Central memory CD4-positive, alpha-beta T cell (primary cell): ENCODE results near the gene ACTG2.
A peak's percentile ranks its signal among the peaks of the same experiment; 100 is the strongest.
"Not testable (repeated sequence)": the region's sequence is repeated elsewhere in the genome, so short reads cannot be mapped to it uniquely, and the experiment has no call there.

Experiments used
- DNase-seq: peaks from one replicate; pipeline ENCODE4 v3.0.0; 2022

ACTG2 gene

DNA sequence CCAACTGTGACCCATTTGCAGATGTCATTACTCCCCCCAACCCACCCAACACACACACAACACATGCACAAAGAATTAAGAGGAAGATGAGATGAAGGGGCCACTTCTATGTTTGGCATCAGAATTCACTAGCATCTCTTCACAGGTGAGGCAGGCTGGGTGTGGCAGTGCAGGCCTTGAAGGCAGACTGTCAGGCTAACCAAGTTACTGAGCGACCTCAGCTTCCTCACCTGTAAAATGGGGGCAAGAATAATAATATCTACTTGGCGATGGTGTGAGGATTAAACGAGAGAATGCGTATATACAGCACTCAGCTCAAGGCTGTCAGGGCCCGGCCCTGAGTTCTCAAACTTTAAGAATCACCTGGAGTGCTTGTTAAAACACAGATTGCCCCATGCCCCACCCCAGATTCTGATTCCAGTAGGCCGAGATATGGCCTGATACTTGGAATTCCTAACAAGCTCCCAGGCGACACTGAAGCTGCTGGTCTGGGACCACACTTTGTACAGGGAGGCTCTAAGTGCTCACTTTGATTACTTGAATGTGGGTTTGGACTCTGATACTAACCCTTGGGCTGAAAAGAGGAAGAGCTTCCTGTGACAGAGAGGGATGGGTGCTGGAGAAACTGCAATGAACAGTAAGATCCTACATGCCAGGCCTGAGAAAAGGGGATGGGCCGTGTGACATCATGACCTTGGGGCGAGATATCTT, 1.1 kb downstream of the ACTG2 start:
- DNase-seq = no peak

DNA sequence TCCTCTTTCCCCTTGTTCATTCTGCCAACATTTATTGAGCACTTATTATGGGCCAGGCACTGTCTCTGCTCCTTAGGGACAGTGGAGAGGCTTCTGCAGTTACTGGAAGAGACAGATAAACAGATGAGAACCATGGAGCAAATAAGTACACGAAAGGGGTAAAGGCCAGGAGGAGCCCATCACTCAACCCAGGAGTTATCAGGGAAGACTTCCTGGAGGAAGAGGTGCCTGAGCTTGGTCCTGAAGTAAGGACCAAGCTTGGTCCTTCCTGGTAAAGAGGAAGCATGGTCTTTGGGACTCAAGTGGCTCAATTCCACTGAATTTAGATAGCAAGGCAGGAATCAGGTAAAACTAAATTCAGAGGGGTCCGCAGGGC, 1.7 kb downstream of the ACTG2 start:
- DNase-seq = no peak

DNA sequence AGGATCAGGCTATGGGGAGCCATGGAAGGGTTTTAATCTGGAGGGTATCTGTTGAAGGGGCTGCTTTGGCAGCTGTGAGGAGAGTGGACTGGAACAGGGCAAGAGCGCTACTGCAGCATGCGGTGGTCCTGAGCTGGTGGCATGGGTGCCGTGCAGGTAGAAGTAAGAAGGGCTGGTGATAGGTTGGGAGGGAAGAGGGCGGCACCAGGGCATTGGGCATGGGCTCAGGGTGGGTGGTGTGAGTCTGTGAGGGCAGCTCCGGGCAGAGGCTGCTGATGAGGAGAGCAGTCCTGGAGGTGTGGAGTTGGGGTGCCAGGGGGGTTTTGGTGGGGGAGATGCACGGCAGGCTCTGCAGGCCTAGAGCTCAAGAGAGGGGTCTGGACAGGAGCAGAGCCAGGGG, 2.1 kb downstream of the ACTG2 start:
- DNase-seq = no peak

GRCh38 chr2:73895473-73895872, 2.7 kb downstream of the ACTG2 start:
- no peak for DNase-seq

- DNase-seq = no peak
Measured at GRCh38 chr2:73896362-73897239, 3.8 kb downstream of the ACTG2 start.

DNA sequence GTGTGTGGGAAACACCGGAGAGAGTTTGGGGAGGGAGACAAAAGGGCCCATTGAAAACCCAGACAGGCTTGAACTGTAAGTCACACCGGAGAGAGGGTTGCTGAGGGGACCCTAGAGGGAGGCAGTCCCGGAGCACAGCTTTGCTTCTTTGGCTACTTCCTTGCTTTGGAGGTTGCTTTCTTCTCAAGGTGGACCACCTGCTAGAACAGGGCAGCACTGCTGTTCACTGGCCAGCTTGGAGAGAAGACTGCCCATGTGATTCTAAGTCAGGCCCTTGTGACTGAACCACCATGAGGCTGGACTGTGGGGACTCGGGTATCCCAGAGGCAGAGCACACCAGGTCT, 4.4 kb downstream of the ACTG2 start:
- no peak for DNase-seq

GRCh38 chr2:73897934-73898333, 5.1 kb downstream of the ACTG2 start:
- DNase-seq = no peak

DNA sequence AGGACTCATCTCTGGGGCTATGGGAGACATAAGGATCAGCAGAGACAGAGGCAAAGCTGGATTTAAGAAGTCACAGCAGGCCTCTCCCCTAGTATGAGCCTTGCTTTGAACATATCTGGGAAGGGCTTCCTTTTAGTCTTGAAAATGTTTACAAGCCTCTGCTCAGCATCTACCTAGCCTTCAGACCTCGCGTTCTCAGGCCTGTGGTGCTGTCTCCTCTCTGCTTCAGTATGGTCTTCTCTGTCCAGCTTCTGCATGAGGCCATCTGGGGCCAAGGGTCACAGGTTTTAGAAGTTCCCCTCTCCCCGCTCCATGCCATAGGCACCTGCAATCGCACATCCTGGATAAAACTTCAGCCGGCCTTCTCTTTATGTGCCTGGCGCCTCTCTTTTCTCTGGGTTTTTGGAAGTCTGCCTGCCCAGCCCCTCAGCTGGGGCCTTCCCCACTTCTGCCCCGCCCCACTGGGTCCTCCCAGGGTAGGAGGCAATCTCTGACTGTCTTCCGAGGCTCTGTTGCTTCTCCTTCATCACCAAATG, 7.1 kb downstream of the ACTG2 start:
- no peak for DNase-seq

- DNase-seq = no peak
Measured at GRCh38 chr2:73901143-73901542, 8.3 kb downstream of the ACTG2 start.

DNA sequence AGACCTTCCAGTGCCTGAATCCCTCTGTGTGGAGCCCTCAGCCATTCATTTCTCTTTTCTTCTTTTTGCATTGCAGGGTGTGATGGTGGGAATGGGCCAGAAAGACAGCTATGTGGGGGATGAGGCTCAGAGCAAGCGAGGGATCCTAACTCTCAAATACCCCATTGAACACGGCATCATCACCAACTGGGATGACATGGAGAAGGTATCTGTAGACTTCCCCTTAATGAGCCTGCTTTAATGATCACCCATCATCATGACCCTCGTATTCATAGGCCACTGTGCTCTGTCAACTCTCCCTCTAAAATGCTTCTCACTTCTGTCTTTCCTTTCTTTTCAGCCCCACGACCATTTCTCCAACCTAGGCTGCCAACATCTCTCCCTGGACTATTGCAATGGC, 9.5 kb downstream of the ACTG2 start:
- DNase-seq = no peak

GRCh38 chr2:73903313-73903712, 10.5 kb downstream of the ACTG2 start:
- DNase-seq = no peak

- DNase-seq = not testable (repeated sequence)
Measured at GRCh38 chr2:73903949-73904613, 11.3 kb downstream of the ACTG2 start.

- DNase-seq = no peak
Measured at GRCh38 chr2:73904952-73905351, 12.1 kb downstream of the ACTG2 start.

DNA sequence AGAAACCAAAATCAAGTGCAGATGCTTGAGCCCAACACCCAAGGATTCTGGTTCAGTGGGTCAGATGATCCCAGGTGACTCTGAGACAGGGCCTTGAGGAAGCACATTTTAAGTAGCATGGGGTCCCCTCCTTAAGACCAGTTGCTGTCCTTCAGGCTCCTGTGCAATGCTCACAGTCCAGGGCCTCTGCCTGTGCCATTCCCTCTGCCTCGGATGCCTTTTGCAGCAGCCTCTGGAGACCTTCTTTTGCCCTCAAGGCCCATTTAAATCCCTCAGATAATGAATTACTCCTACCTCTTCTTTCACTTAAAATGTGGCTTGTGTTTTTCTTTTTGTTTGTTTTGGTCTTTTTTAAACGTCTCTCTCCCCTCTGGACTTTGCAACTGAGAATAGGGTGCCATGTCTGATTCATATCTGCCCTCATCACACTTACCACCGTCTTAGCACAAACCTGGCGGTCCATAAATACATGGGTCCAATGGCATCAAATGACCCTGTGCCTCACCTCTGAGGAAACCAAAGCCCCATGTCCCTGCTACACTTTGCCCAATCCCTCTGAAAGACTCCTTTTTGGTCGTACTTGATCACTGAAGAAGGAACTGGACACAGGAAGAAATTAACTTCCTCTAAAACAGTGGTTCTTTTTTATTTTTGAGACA, 14.2 kb downstream of the ACTG2 start:
- no peak for DNase-seq

DNA sequence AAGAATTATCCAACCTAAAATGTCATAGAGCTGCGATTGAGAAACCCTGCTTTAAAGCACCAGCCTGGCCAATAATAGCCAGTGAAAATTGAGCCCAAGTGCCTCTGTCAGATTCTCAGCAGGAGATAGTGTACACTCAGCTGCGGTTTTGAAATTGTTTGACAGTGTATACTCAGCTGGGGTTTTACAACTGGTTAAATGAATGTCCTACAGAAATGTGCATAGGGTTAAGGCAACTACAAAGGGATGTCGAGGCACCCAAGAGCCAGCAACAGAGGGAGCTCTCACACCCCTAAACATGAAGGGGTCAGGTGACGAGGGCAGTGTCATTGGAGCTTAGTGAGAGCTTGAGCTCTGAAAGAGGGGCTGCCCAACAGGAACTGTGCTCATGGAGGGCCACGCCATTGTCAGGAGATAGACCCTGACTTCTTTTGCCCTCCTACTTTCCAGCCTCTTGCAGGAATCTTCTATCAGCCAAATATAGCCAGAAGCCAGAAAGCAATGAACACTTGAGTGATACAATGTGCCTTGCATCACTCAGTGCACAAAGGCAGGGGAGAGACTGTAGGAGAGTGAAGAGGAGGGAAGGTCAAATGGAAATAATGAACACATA, 15.1 kb downstream of the ACTG2 start:
- peak; percentile 45 for DNase-seq

- DNase-seq = no peak
Measured at GRCh38 chr2:73908689-73909652, 16.2 kb downstream of the ACTG2 start.

- DNase-seq = no peak
Measured at GRCh38 chr2:73910873-73911547, 18.2 kb downstream of the ACTG2 start.

DNA sequence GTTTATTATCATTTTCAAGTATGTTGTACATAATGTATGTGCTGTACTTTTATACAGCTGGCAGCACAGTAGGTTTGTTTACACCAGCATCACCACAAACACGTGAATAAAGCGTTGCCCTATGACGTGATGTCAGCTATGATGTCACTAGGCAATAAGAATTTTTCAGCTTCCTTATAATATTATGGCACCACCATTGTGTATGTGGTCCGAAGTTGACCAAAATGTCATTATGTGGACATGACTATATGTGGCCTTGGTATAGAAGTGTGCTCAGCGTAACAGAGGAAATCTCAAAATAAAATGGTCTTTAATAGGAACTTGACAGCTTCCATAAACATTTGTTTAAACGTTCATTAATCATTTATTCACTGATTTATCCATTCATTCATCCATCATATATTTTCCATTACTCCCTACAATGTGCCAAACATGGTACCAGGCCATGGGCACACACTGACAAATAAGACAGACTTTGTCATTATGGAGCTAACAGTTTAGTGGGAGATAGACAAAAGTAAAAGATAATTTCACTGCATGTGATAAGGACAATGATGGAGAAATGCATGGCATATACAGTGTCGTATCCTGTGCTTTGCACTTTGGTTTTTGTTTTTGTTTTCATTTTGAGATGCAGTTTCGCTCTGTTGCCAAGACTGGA, 18.9 kb downstream of the ACTG2 start:
- DNase-seq = no peak

DNA sequence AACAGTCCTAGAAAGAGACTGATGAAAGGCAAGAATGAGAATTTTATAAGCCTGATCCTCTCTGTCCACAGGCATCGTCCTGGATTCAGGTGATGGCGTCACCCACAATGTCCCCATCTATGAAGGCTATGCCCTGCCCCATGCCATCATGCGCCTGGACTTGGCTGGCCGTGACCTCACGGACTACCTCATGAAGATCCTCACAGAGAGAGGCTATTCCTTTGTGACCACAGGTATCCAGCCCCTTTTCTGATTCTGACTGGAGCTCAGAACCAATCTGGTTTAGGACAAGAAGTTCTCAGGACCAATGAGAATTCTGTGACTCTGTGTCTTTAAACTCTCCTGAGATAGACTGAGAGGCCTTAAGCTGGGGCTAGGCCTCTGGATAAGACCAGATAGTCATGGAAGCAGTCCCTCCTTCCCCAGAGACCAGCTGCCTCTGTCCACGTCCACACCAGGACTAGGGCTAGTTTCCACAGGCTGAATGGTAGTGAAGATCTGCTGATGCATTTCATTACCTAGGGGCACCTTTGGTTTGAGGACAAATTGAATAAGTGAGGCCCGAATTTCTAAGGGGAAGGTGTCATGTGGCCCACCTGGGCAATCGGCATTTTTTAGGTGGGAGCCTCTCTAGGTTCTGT, 20.7 kb downstream of the ACTG2 start:
- DNase-seq = no peak

DNA sequence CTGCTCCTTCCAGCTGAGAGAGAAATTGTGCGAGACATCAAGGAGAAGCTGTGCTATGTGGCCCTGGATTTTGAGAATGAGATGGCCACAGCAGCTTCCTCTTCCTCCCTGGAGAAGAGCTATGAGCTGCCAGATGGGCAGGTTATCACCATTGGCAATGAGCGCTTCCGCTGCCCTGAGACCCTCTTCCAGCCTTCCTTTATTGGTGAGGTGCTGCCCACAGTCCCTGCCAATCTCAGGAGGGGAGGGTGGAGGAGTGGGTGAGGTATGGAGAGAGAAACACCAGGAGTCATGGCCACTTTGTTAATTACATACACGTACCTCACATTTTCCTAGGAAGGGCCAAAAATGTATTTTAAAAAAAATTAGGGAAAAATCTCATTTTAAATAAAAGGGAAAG, 21.9 kb downstream of the ACTG2 start:
- DNase-seq = no peak
